Keratinocyte (primary cell): Measurements from ENCODE around the gene HIGD1B.

Source experiments
- EZH2 ChIP-seq: IDR thresholded peaks from one replicate; pipeline ENCODE4 v1.6.1; 2012; ENCODE audit warnings: inconsistent platforms, mild to moderate bottlenecking, low read length, moderate library complexity
- TF ChIP-seq, protein P1 (sequence below), 3 experiments: IDR thresholded peaks in 1 of 3; conservative IDR thresholded peaks in 1 of 3; optimal IDR thresholded peaks in 1 of 3; 2 replicates in 2 of 3; 3 replicates in 1 of 3; pipeline versions ENCODE3 to v1.5.1; 2011; ENCODE audit warnings: low read length in 3 of 3, mild to moderate bottlenecking in 3 of 3, moderate library complexity in 2 of 3, control low read depth in 1 of 3, inconsistent platforms in 1 of 3; ENCODE audit not compliant: insufficient read depth in 2 of 3; ENCODE audit errors: extremely low read depth in 1 of 3

DNA sequence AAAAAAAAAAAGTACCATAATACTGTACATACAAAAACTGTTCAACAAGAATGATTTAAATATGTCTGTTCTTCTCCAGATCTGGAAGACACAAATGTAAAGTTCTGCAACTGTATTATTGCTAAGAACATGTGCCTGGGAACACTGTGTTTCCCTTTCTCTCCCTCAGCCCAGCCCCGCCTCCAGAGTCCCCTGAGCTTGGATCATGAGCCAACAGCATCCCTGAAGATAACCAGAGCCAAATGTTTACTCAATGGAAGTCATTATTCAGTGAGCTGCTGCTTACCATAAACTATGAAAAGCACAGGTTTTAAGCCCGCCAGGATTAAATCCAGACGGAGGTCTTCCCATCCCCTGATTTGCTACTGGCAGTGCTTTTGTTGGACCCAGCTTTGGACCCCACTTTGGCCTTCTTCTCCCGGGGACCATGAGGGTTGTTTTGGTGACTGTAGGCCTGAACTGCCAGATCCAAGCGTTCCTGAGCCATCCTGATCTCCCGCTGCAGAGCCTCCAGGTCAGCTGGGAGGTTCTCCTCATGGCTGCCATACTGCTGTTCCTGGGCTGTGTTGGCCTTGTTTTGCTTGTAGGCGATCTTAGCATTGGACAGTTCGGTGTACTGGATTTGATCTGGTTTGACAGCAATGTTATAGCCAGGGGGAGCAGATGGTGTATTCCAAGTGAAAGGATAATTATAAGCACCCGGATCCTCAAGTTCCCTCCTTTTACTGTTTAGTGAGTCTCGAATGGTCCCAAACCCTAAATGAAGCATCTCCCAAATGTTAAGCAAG, 43.2 kb upstream of the HIGD1B start:
- TF ChIP-seq, protein P1, sequence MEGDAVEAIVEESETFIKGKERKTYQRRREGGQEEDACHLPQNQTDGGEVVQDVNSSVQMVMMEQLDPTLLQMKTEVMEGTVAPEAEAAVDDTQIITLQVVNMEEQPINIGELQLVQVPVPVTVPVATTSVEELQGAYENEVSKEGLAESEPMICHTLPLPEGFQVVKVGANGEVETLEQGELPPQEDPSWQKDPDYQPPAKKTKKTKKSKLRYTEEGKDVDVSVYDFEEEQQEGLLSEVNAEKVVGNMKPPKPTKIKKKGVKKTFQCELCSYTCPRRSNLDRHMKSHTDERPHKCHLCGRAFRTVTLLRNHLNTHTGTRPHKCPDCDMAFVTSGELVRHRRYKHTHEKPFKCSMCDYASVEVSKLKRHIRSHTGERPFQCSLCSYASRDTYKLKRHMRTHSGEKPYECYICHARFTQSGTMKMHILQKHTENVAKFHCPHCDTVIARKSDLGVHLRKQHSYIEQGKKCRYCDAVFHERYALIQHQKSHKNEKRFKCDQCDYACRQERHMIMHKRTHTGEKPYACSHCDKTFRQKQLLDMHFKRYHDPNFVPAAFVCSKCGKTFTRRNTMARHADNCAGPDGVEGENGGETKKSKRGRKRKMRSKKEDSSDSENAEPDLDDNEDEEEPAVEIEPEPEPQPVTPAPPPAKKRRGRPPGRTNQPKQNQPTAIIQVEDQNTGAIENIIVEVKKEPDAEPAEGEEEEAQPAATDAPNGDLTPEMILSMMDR (optimal IDR thresholded peaks at IDR 0.05 in 1 of 3, IDR thresholded peaks at IDR 0.05 in 1 of 3, conservative IDR thresholded peaks at IDR 0.05 in 1 of 3; ENCODE audit: extremely low read depth in 1 of 3, insufficient read depth in 2 of 3, low read length in 3 of 3), result no peak
- no peak for TF ChIP-seq EZH2
